ENCODE measurements around the gene GFRA1. TPM values are rescaled to one million over a fixed set of nuclear protein-coding genes. Genes with fewer than 3 reads are reported as not detected.

Gene GFRA1
- total RNA-seq, 2 experiments from 2014 or later: not detected

DNA sequence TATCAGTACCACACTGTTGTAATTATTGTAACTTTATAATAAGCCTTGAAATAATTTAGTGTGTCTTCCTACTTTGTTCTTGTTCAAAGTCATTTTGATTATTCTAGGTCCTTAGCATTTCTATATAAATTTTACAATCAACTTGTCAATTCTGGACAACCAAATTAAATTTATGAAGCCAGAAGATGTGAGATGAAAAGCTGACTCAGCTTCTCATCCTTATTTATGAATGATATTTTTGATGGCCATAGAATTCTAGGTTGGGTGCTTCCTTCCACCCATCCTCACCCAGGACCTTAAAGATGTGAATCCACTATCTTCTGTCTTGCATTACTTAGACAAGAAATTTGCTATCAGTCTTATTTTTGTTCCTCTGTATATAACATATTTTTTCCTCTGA, 261.1 kb downstream of the GFRA1 start:
- POLR2A ChIA-PET: no interaction called here
- CTCF ChIA-PET: no interaction called here

DNA sequence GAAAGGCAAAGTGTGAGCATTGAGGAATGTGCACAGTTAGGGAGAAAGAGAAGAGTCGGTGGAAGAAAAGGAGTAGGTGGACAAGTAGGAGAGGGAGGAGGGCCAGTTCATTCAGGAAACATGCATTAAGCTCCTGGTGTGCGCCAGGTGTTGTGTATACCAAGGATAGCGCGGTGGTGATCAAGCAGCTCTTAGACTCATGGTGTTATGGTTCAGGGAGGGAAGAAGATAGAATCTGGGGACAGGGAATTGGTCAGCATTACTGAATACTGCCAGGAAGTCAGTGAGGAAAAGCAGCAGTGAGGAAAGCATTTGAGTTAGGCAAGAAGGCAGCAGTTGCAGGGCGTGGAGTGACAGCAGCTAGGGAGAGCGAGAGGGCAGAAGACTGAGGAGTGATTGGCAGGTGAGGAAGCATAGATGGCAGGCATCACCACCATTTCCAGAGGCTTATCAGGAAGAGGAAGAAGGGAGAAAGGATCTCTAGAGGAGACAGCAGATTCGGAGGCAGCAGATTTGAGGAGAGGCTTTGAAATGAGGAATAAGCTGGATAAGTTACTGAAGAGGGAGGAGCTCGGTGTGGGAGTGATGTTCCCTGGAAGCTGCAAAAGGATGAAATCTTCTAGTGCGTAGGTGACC, 265.6 kb downstream of the GFRA1 start:
- ChIA-PET POLR2A (no interaction called here), CTCF (no interaction called here)

Other genes starting within 250 kb of the GFRA1 start
- gene CCDC172, start 51.2 kb upstream of the GFRA1 start, total RNA-seq: not detected
- not detected for gene PNLIPRP3, start 154.6 kb upstream of the GFRA1 start, total RNA-seq

All from activated CD8-positive, alpha-beta memory T cell treated with anti-CD3 and anti-CD28 coated beads for 36 hours (primary cell).